GM23338 (cell line): Measurements from ENCODE around the gene NCR2.

Source experiments
- CREB1 ChIP-seq: fragments of 250-450 bp; sonication (Bioruptor Pico); IDR thresholded peaks from 2 replicates; pipeline ENCODE4 v1.5.0; 2020; ENCODE audit warnings: low read depth, mild to moderate bottlenecking, moderate library complexity
- EZH2 ChIP-seq: fragments of 200-600 bp; sonication (generic); IDR thresholded peaks from one replicate; pipeline ENCODE4 v1.8.0; 2017; ENCODE audit warnings: antibody characterized with exemption, mild to moderate bottlenecking, low read depth; ENCODE audit not compliant: unreplicated experiment
- EZH2phosphoT487 ChIP-seq: fragments of 200-600 bp; sonication (generic); IDR thresholded peaks from one replicate; pipeline ENCODE4 v1.8.1; 2018; ENCODE audit warnings: antibody characterized with exemption; ENCODE audit not compliant: unreplicated experiment
- JUNB ChIP-seq: IDR thresholded peaks from one replicate; pipeline ENCODE4 v1.6.1; 2016; ENCODE audit warnings: antibody characterized with exemption; ENCODE audit not compliant: unreplicated experiment
- POLR2AphosphoS5 ChIP-seq: IDR thresholded peaks from 2 replicates; pipeline ENCODE4 v1.6.1; 2016; ENCODE audit warnings: antibody characterized with exemption, low read depth
- STAT1 ChIP-seq: IDR thresholded peaks from one replicate; pipeline ENCODE4 v1.6.1; 2016; ENCODE audit warnings: antibody characterized with exemption; ENCODE audit not compliant: unreplicated experiment
- ZNF114 ChIP-seq: fragments of 250-450 bp; sonication (Bioruptor Pico); IDR thresholded peaks from 2 replicates; pipeline ENCODE4 v1.5.0; 2020; ENCODE audit warnings: mild to moderate bottlenecking, moderate library complexity
- TF ChIP-seq, protein P1 (sequence below), 2 experiments: fragments of 200-600 bp in 1 of 2; sonication (generic) in 1 of 2; conservative IDR thresholded peaks; 2 replicates each; pipeline versions ENCODE4 v1.5.1 to v1.6.1; 2016 to 2017; ENCODE audit warnings: antibody characterized with exemption in 2 of 2, low read depth in 2 of 2, mild to moderate bottlenecking in 2 of 2, moderate library complexity in 1 of 2
- TF ChIP-seq, protein P2 (sequence below): IDR thresholded peaks from one replicate; pipeline ENCODE4 v1.6.1; 2018; ENCODE audit warnings: antibody characterized with exemption; ENCODE audit not compliant: unreplicated experiment
- TF ChIP-seq, protein P3 (sequence below): IDR thresholded peaks from 2 replicates; pipeline ENCODE4 v1.6.1; 2016; ENCODE audit warnings: antibody characterized with exemption
- TF ChIP-seq, protein P4 (sequence below): fragments of 250-450 bp; sonication (Bioruptor Pico); IDR thresholded peaks from 2 replicates; pipeline ENCODE4 v1.5.0; 2020; ENCODE audit warnings: mild to moderate bottlenecking, moderate library complexity

DNA sequence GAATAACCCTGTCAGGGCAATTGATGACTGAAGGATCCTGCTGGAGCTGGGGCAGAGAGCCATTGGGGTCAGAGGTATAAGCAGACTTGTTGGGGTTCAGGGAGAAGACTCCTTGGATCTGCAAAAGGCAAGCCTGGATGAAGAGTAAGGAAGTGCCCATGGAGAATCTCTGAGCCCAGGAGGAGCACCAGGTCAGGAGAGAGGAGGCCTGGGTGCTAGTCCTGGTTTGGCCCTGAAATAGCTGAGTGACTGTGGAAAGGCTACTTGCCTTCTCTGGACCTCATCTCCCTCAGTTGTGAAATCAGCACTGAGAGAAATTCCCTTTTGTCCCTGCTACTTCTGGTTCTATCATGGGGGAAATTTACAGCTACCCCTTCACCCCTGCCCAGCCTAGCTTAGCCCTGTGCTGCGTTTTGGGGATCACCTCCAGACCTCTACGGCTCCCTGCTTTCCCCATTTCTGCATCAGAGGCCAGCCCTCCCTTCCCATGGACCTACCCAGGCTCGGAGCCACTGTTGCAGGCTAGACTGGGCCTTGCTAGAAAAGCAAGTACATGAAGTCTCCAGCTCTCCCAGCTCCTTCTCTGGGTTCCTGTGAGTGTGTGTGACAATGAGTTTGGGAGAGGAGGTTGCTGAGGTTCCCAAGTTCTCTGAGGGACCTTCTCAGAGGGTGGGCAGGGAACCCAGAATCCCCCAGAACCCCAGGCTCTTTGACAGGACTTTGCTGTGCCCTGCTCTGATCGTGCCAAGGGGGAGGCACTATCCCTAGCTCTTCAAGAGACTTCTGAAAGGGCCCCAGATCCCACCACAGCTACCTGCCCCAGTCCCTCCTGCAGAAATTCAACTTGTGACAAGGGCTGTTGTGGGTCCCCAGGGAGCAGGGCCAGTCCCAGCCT lies 2.3 kb upstream of the NCR2 start:
- TF ChIP-seq, protein P1, sequence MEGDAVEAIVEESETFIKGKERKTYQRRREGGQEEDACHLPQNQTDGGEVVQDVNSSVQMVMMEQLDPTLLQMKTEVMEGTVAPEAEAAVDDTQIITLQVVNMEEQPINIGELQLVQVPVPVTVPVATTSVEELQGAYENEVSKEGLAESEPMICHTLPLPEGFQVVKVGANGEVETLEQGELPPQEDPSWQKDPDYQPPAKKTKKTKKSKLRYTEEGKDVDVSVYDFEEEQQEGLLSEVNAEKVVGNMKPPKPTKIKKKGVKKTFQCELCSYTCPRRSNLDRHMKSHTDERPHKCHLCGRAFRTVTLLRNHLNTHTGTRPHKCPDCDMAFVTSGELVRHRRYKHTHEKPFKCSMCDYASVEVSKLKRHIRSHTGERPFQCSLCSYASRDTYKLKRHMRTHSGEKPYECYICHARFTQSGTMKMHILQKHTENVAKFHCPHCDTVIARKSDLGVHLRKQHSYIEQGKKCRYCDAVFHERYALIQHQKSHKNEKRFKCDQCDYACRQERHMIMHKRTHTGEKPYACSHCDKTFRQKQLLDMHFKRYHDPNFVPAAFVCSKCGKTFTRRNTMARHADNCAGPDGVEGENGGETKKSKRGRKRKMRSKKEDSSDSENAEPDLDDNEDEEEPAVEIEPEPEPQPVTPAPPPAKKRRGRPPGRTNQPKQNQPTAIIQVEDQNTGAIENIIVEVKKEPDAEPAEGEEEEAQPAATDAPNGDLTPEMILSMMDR (conservative IDR thresholded peaks at IDR 0.05; ENCODE audit: low read depth in 2 of 2) = no peak
- TF ChIP-seq EZH2 (no peak), EZH2phosphoT487 (no peak), POLR2AphosphoS5 (no peak), JUNB (no peak), STAT1 (no peak), CREB1 (CRISPR knock-in tag) (no peak), ZNF114 (CRISPR knock-in tag) (no peak)
- TF ChIP-seq, protein P2, sequence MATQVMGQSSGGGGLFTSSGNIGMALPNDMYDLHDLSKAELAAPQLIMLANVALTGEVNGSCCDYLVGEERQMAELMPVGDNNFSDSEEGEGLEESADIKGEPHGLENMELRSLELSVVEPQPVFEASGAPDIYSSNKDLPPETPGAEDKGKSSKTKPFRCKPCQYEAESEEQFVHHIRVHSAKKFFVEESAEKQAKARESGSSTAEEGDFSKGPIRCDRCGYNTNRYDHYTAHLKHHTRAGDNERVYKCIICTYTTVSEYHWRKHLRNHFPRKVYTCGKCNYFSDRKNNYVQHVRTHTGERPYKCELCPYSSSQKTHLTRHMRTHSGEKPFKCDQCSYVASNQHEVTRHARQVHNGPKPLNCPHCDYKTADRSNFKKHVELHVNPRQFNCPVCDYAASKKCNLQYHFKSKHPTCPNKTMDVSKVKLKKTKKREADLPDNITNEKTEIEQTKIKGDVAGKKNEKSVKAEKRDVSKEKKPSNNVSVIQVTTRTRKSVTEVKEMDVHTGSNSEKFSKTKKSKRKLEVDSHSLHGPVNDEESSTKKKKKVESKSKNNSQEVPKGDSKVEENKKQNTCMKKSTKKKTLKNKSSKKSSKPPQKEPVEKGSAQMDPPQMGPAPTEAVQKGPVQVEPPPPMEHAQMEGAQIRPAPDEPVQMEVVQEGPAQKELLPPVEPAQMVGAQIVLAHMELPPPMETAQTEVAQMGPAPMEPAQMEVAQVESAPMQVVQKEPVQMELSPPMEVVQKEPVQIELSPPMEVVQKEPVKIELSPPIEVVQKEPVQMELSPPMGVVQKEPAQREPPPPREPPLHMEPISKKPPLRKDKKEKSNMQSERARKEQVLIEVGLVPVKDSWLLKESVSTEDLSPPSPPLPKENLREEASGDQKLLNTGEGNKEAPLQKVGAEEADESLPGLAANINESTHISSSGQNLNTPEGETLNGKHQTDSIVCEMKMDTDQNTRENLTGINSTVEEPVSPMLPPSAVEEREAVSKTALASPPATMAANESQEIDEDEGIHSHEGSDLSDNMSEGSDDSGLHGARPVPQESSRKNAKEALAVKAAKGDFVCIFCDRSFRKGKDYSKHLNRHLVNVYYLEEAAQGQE = no peak
- TF ChIP-seq, protein P3, sequence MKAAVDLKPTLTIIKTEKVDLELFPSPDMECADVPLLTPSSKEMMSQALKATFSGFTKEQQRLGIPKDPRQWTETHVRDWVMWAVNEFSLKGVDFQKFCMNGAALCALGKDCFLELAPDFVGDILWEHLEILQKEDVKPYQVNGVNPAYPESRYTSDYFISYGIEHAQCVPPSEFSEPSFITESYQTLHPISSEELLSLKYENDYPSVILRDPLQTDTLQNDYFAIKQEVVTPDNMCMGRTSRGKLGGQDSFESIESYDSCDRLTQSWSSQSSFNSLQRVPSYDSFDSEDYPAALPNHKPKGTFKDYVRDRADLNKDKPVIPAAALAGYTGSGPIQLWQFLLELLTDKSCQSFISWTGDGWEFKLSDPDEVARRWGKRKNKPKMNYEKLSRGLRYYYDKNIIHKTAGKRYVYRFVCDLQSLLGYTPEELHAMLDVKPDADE = no peak
- TF ChIP-seq, protein P4, sequence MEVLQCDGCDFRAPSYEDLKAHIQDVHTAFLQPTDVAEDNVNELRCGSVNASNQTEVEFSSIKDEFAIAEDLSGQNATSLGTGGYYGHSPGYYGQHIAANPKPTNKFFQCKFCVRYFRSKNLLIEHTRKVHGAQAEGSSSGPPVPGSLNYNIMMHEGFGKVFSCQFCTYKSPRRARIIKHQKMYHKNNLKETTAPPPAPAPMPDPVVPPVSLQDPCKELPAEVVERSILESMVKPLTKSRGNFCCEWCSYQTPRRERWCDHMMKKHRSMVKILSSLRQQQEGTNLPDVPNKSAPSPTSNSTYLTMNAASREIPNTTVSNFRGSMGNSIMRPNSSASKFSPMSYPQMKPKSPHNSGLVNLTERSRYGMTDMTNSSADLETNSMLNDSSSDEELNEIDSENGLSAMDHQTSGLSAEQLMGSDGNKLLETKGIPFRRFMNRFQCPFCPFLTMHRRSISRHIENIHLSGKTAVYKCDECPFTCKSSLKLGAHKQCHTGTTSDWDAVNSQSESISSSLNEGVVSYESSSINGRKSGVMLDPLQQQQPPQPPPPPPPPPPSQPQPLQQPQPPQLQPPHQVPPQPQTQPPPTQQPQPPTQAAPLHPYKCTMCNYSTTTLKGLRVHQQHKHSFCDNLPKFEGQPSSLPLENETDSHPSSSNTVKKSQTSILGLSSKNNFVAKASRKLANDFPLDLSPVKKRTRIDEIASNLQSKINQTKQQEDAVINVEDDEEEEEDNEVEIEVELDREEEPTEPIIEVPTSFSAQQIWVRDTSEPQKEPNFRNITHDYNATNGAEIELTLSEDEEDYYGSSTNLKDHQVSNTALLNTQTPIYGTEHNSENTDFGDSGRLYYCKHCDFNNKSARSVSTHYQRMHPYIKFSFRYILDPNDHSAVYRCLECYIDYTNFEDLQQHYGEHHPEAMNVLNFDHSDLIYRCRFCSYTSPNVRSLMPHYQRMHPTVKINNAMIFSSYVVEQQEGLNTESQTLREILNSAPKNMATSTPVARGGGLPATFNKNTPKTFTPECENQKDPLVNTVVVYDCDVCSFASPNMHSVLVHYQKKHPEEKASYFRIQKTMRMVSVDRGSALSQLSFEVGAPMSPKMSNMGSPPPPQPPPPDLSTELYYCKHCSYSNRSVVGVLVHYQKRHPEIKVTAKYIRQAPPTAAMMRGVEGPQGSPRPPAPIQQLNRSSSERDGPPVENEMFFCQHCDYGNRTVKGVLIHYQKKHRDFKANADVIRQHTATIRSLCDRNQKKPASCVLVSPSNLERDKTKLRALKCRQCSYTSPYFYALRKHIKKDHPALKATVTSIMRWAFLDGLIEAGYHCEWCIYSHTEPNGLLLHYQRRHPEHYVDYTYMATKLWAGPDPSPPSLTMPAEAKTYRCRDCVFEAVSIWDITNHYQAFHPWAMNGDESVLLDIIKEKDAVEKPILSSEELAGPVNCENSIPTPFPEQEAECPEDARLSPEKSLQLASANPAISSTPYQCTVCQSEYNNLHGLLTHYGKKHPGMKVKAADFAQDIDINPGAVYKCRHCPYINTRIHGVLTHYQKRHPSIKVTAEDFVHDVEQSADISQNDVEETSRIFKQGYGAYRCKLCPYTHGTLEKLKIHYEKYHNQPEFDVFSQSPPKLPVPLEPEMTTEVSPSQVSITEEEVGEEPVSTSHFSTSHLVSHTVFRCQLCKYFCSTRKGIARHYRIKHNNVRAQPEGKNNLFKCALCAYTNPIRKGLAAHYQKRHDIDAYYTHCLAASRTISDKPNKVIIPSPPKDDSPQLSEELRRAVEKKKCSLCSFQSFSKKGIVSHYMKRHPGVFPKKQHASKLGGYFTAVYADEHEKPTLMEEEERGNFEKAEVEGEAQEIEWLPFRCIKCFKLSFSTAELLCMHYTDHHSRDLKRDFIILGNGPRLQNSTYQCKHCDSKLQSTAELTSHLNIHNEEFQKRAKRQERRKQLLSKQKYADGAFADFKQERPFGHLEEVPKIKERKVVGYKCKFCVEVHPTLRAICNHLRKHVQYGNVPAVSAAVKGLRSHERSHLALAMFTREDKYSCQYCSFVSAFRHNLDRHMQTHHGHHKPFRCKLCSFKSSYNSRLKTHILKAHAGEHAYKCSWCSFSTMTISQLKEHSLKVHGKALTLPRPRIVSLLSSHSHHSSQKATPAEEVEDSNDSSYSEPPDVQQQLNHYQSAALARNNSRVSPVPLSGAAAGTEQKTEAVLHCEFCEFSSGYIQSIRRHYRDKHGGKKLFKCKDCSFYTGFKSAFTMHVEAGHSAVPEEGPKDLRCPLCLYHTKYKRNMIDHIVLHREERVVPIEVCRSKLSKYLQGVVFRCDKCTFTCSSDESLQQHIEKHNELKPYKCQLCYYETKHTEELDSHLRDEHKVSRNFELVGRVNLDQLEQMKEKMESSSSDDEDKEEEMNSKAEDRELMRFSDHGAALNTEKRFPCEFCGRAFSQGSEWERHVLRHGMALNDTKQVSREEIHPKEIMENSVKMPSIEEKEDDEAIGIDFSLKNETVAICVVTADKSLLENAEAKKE = no peak
